Neural crest cell (in vitro differentiated cells): ENCODE data around the gene CFAP100. TPM values are rescaled to one million over a fixed set of nuclear protein-coding genes. Genes with fewer than 3 reads are reported as not detected.

Experiments used
- DNase-seq: peaks from one replicate; pipeline ENCODE4 v3.0.0; 2021; ENCODE audit warnings: low read depth, mixed read lengths, low spot score
- H3K27ac Mint-ChIP-seq: one replicate; pipeline ENCODE4 v1.8.0; 2021; ENCODE audit warnings: mild to moderate bottlenecking, mixed read lengths; ENCODE audit not compliant: unreplicated experiment
- H3K27me3 Mint-ChIP-seq: 2 replicates; pipeline ENCODE4 v1.8.0; 2021; ENCODE audit warnings: low read depth, mild to moderate bottlenecking, mixed read lengths
- H3K36me3 Mint-ChIP-seq: 2 replicates; pipeline ENCODE4 v1.8.0; 2021; ENCODE audit warnings: low read depth, mild to moderate bottlenecking, mixed read lengths
- H3K4me1 Mint-ChIP-seq: 2 replicates; pipeline ENCODE4 v1.8.0; 2021; ENCODE audit warnings: mixed read lengths
- H3K4me3 Mint-ChIP-seq: one replicate; pipeline ENCODE4 v1.8.0; 2021; ENCODE audit warnings: mild to moderate bottlenecking, mixed read lengths
- H3K9me3 Mint-ChIP-seq: 2 replicates; pipeline ENCODE4 v1.8.0; 2021; ENCODE audit warnings: mixed read lengths
- total RNA-seq: library from RNA; stranded (reverse); gene quantifications from 2 replicates; pipeline ENCODE4 v1.2.1, GENCODE V29; 2021
- TF ChIP-seq, protein P1 (sequence below): fragments of 200-600 bp; sonication (generic); conservative IDR thresholded peaks from 2 replicates; pipeline ENCODE4 v1.5.0; 2021; ENCODE audit warnings: antibody characterized with exemption, mild to moderate bottlenecking

Gene CFAP100
- total RNA-seq, 1 donor from 2014 or later = 1.7 TPM

DNA sequence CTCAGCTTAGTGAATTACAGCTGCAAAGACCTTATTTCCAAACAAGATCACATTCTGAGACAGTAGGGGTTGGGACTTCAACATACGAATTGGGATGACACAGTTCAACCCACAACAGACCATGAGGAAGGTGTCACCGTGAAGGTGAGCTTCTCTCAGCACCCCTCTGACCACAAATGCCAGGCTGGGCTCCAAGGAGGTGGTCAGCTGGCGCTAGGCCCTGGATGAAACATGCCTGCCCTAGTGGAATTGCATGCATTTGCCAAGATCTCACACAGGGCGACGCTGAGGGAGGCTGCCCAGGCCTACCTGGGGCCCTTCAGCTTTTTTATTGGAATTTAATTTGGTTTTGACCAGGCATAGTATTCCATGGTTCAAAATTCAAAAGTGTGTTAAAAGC lies 1.8 kb downstream of the CFAP100 start:
- no peak for DNase-seq
- peak overlapping the region; percentile 8 for H3K4me3 Mint-ChIP-seq
- no peaks in the 10 kb centered on the region for H3K36me3 Mint-ChIP-seq
- H3K27me3 Mint-ChIP-seq = peaks cover 14% of the 10 kb centered on the region
- TF ChIP-seq, protein P1, sequence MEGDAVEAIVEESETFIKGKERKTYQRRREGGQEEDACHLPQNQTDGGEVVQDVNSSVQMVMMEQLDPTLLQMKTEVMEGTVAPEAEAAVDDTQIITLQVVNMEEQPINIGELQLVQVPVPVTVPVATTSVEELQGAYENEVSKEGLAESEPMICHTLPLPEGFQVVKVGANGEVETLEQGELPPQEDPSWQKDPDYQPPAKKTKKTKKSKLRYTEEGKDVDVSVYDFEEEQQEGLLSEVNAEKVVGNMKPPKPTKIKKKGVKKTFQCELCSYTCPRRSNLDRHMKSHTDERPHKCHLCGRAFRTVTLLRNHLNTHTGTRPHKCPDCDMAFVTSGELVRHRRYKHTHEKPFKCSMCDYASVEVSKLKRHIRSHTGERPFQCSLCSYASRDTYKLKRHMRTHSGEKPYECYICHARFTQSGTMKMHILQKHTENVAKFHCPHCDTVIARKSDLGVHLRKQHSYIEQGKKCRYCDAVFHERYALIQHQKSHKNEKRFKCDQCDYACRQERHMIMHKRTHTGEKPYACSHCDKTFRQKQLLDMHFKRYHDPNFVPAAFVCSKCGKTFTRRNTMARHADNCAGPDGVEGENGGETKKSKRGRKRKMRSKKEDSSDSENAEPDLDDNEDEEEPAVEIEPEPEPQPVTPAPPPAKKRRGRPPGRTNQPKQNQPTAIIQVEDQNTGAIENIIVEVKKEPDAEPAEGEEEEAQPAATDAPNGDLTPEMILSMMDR = no peak
- H3K4me1 Mint-ChIP-seq = peaks cover 28% of the 10 kb centered on the region
- H3K9me3 Mint-ChIP-seq = no peaks in the 10 kb centered on the region
- no peak overlapping the region for H3K27ac Mint-ChIP-seq

DNA sequence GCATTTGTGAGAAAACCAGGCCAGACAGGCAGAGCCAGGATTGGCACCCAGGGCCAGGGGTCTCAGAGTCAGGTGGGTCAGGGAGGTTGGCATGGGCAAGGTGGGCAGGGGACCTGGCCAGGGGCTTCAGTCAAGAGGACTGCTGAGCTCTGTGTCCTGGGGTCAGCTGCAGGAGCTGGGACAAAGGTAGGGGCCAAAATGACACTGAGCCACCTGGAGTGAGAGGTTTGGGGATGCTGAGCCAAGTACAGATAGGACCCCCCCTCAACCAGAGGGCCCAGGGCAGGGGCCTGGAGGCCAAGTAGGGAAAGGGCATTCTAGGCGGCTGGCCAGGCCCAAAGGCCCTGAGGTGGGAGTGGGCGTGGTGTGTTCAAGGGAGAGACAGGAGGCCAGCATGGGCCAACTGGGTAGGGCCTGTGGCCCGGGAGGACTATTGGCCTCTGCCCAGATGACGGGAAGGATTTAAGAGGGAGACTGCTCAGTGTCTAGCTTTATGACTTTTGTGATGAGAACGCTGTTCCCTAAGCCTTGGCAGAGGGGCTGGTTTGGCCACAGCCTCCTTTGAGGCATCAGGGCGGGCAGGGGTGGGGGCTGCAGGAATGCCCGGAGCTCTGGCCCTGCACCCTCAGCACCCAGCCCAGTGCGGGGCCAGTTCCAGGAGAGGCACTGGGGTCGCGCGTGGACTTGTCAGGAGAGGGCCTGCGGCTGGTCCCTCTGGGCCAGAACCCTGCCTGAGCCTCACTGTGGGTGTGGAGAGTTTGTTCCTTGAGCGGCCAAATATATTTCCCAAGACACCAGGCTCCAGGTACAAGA lies 3.1 kb downstream of the CFAP100 start:
- Mint-ChIP-seq H3K4me1 (peaks cover 28% of the 10 kb centered on the region), H3K9me3 (no peaks in the 10 kb centered on the region), H3K36me3 (no peaks in the 10 kb centered on the region), H3K4me3 (no peak overlapping the region), H3K27ac (no peak overlapping the region), H3K27me3 (peaks cover 11% of the 10 kb centered on the region)
- TF ChIP-seq, protein P1 = no peak
- DNase-seq = no peak

DNA sequence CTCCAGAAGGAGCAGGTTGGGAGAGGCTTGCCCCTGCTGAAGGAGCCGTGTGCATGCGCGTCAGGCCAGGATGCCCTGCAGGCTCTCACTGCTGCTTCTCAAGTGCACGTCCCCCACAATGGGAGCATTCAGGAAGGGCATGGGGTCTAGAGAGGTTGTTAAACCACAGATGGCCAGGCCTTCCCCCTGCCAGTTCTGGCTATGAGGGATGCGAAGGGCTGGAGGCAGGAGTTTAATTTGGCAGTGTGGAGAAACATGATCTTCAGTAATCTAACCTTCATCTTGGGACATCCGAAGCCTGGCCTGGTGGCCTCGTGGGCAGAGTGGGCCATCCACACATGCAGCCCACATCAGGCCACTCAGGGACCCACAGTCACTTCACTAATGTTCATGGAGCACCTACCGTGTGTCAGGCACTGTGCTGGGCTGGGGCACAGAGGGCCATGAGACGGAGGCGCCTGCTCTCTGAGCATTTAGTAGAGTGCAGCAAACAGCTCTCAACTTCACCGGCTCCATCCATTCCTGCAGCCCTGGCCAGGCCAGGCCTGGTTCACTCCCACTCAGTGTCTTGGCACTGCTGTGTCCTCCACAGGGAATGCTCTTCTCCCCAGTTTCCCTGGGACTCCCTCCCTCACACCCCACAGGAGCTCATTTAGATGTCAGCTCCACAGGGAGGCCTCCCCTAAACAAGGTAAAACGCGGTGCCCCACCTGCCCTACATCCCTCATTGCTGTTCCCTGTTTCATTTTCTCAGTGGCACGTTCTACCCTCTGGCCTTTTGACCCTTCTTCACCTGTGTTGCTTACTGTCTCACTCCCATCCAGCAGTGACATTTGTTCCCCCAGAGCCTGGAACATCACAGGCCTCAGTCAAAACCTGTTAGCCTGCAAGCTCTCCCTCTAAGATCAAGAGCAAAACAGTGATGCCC lies 4.0 kb downstream of the CFAP100 start:
- H3K4me1 Mint-ChIP-seq = peaks cover 28% of the 10 kb centered on the region
- H3K4me3 Mint-ChIP-seq = no peak overlapping the region

DNA sequence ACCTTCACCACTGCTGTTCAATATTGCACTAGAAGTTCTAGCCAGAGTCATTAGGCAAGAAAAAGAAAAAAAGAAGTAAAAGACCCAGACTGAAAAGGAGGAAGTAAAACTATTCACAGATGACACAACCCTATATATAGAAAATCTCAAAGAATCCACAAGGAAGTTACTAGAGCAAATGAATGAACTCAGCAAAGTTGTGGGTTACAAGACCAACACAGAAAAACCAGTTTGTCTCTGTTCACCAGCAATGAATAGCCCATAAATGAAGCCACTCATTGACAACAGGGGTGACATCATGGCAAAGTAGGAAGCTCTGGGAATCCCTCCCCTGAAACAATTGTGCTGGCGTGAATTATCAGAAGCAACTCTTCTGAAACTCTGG lies 4.6 kb downstream of the CFAP100 start:
- Mint-ChIP-seq H3K27me3 (no peaks in the 10 kb centered on the region), H3K4me1 (peaks cover 25% of the 10 kb centered on the region), H3K9me3 (no peaks in the 10 kb centered on the region), H3K36me3 (no peaks in the 10 kb centered on the region), H3K4me3 (no peak overlapping the region), H3K27ac (peak overlapping the region; percentile 10)
- DNase-seq = no peak
- TF ChIP-seq, protein P1 = no peak

More for the DNA sequence above, 4.0 kb downstream of the CFAP100 start:
- Mint-ChIP-seq H3K9me3 (no peaks in the 10 kb centered on the region), H3K27ac (peak overlapping the region; percentile 10), H3K27me3 (peaks cover 5% of the 10 kb centered on the region), H3K36me3 (no peaks in the 10 kb centered on the region)
- TF ChIP-seq, protein P1 = no peak
- DNase-seq = no peak

DNA sequence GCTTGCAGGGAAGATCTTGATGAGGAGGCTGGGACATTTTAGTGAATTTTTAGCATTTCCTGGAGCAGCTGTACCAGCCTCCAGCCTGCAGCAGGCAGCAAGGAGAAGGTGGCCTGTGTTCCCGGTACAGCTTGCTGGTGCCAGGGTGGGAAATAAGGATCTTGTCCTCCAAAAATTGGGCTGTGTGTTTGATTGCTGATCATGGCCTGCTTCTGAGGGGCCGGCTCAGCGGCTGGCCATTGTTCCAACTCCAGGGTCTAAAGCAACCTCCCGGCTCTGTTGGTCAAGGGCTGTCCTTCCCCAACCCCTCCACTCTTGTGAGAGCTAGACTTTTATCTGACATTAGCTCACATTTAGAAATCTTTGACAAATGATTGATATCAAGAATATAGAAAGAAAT lies 5.0 kb downstream of the CFAP100 start:
- TF ChIP-seq, protein P1 = no peak
- no peak for DNase-seq
- Mint-ChIP-seq H3K27me3 (no peaks in the 10 kb centered on the region), H3K9me3 (no peaks in the 10 kb centered on the region), H3K36me3 (no peaks in the 10 kb centered on the region), H3K27ac (no peak overlapping the region), H3K4me1 (peaks cover 24% of the 10 kb centered on the region), H3K4me3 (no peak overlapping the region)
